ENCODE measurements around the gene ANKAR.

- TF ChIP-seq CTCF (conservative IDR thresholded peaks at IDR 0.05) (no peak; the same call in 1 of the 2 replicates), ZFX (IDR thresholded peaks at IDR 0.05) (no peak)
Observed at GRCh38 chr2:189629531-189630453, 44.7 kb upstream of the ANKAR start.
